Activated CD8-positive, alpha-beta T cell treated with anti-CD3 and anti-CD28 coated beads for 36 hours (primary cell): ENCODE measurements around the gene TNNT1. TPM values are rescaled to one million over a fixed set of nuclear protein-coding genes. Genes with fewer than 3 reads are reported as not detected.
A peak's percentile ranks its signal among the peaks of the same experiment; 100 is the strongest.
"Not testable (repeated sequence)": the region's sequence is repeated elsewhere in the genome, so short reads cannot be mapped to it uniquely, and the experiment has no call there.

Experiments used
- ATAC-seq: fragments of 200-7000 bp; cut with Tn5 transposase; one replicate; pipeline ENCODE4 v1.10.0; 2021; ENCODE audit warnings: mild to moderate bottlenecking, moderate library complexity
- CTCF ChIA-PET: fragments of 350-600 bp; sonication (Branson Sonifier 250); formaldehyde crosslinking; loops from one replicate; lab custom pipeline; 2021; ENCODE audit warnings: antibody characterized with exemption; lab: Charles Lee
- POLR2A ChIA-PET: fragments of 350-600 bp; sonication (Branson Sonifier 250); formaldehyde crosslinking; loops from one replicate; lab custom pipeline; 2021; ENCODE audit warnings: antibody characterized with exemption; lab: Charles Lee
- DNase-seq: peaks from one replicate; pipeline ENCODE4 v3.0.0-alpha.2; 2020
- H3K27ac Mint-ChIP-seq: one replicate; pipeline ENCODE4 v1.8.0; 2021; ENCODE audit warnings: mild to moderate bottlenecking, mixed read lengths
- H3K27me3 Mint-ChIP-seq: one replicate; pipeline ENCODE4 v1.8.0; 2021; ENCODE audit warnings: mixed read lengths
- H3K36me3 Mint-ChIP-seq: one replicate; pipeline ENCODE4 v1.8.0; 2021; ENCODE audit warnings: low read depth, mixed read lengths
- H3K4me1 Mint-ChIP-seq: one replicate; pipeline ENCODE4 v1.8.0; 2021; ENCODE audit warnings: low read depth, mixed read lengths
- H3K4me3 Mint-ChIP-seq: one replicate; pipeline ENCODE4 v1.8.0; 2021; ENCODE audit warnings: mild to moderate bottlenecking, moderate library complexity, mixed read lengths
- H3K9me3 Mint-ChIP-seq: one replicate; pipeline ENCODE4 v1.8.0; 2021; ENCODE audit warnings: mixed read lengths
- intact Hi-C: fragments of 100-400 bp; cut with micrococcal nuclease; formaldehyde crosslinking; loops from one replicate; pipeline ENCODE4 v1.10.0; 2022
- total RNA-seq, 2 experiments: library from RNA; stranded (reverse); gene quantifications; one replicate each; pipeline ENCODE4 v1.2.3, GENCODE V29; 2021
- TF ChIP-seq, protein P1 (sequence below): fragments of 200-600 bp; IDR thresholded peaks from one replicate; pipeline ENCODE4 v1.8.0; 2022; ENCODE audit warnings: antibody characterized with exemption, mild to moderate bottlenecking

TNNT1 gene
- total RNA-seq, 2 experiments from 2014 or later = not detected

DNA sequence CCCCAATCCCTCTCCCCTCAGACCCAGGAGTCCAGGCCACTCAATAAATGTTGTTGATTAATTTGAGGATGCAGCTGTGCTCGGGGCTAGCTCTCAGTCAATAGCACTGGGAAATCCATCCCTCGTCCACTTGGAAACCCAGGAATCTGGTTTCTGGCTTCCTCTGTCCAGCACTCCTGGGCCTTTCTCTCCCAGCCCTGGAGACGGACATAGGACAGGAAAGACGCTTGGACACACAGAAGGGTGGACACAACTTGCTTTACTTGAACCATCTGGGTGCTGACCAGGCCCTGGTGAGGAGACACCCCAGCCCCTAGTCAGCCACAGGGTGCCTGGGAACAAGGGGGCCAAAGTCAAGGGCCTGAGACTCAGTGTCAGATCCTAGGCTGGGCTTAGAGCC lies 9.4 kb upstream of the TNNT1 start:
- ChIA-PET CTCF (interaction anchor here (1.0 to 2.8 kb wide), 4 partner anchors 9 to 70 kb away, joined by 3 to 19 read pairs (median 4); no protein-coding TSS in a partner anchor), POLR2A (interaction anchor here (0.7 kb wide), 1 partner anchor 115 kb away, joined by 3 read pairs; no protein-coding TSS in a partner anchor)
- Mint-ChIP-seq H3K27me3 (peaks cover 41% of the 10 kb centered on the region), H3K27ac (no peak overlapping the region), H3K4me3 (no peak overlapping the region), H3K9me3 (no peaks in the 10 kb centered on the region), H3K36me3 (no peaks in the 10 kb centered on the region), H3K4me1 (peaks cover 16% of the 10 kb centered on the region)
- DNase-seq (no peak), ATAC-seq (no peak)
- TF ChIP-seq, protein P1, sequence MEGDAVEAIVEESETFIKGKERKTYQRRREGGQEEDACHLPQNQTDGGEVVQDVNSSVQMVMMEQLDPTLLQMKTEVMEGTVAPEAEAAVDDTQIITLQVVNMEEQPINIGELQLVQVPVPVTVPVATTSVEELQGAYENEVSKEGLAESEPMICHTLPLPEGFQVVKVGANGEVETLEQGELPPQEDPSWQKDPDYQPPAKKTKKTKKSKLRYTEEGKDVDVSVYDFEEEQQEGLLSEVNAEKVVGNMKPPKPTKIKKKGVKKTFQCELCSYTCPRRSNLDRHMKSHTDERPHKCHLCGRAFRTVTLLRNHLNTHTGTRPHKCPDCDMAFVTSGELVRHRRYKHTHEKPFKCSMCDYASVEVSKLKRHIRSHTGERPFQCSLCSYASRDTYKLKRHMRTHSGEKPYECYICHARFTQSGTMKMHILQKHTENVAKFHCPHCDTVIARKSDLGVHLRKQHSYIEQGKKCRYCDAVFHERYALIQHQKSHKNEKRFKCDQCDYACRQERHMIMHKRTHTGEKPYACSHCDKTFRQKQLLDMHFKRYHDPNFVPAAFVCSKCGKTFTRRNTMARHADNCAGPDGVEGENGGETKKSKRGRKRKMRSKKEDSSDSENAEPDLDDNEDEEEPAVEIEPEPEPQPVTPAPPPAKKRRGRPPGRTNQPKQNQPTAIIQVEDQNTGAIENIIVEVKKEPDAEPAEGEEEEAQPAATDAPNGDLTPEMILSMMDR = no peak
- intact Hi-C loops = no loop called here

- Mint-ChIP-seq H3K4me3 (no peak within 1 kb of the TSS), H3K27ac (no peak within 1 kb of the TSS), H3K9me3 (no peaks in the 10 kb centered on the region), H3K36me3 (no peaks in the 10 kb centered on the region), H3K27me3 (peaks cover 41% of the 10 kb centered on the region), H3K4me1 (peaks cover 17% of the 10 kb centered on the region)
- ChIA-PET CTCF (interaction anchor here (1.2 kb wide), 1 partner anchor 17 kb away, joined by 3 read pairs; no protein-coding TSS in a partner anchor), POLR2A (no interaction called here)
- TF ChIP-seq, protein P1 = no peak
- no peak for ATAC-seq
- intact Hi-C loops = no loop called here
- DNase-seq = no peak
These were observed 8.3 kb upstream of the TNNT1 start, which contains the start of gene TNNI3 for GRCh38 chr19:55157064-55157908. Gene TNNI3 (minus strand): TSS chr19:55157732. CDS start chr19:55157589, 143 bp downstream.

GRCh38 chr19:55156202-55157063 lies 7.4 kb upstream of the TNNT1 start:
- intact Hi-C loops = no loop called here
- Mint-ChIP-seq H3K27me3 (peaks cover 41% of the 10 kb centered on the region), H3K4me1 (peaks cover 24% of the 10 kb centered on the region), H3K4me3 (no peak overlapping the region), H3K27ac (no peak overlapping the region), H3K9me3 (peaks cover 8% of the 10 kb centered on the region), H3K36me3 (no peaks in the 10 kb centered on the region)
- ATAC-seq (peak; percentile 29), DNase-seq (peak; percentile 62)
- TF ChIP-seq, protein P1 = no peak
- ChIA-PET POLR2A (no interaction called here), CTCF (no interaction called here)

DNA sequence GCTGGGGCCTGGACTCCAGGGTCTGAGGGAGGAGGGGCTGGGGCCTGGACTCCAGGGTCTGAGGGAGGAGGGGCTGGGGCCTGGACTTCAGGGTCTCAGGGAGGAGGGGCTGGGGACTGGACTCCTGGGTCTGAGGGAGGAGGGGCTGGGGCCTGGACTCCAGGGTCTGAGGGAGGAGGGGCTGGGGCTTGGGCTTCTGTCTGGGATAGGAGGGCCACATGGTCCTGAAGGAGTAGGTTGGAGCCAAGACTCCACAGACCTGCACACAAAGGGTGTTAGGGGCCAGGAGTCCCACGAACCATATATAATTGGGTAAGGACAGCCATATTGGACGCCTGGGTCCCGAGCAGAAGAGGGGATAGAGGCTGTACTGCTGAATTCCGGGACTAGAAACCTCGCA lies 6.8 kb upstream of the TNNT1 start:
- POLR2A ChIA-PET, DNase-seq, H3K4me3 Mint-ChIP-seq, ATAC-seq, CTCF ChIA-PET, H3K36me3 Mint-ChIP-seq, intact Hi-C loops, H3K27ac Mint-ChIP-seq: not testable (repeated sequence)
- Mint-ChIP-seq H3K4me1 (peaks cover 24% of the 10 kb centered on the region), H3K9me3 (peaks cover 10% of the 10 kb centered on the region), H3K27me3 (peaks cover 41% of the 10 kb centered on the region)

- intact Hi-C loops = no loop called here
- Mint-ChIP-seq H3K4me3 (no peak overlapping the region), H3K27ac (no peak overlapping the region), H3K9me3 (peaks cover 10% of the 10 kb centered on the region), H3K36me3 (no peaks in the 10 kb centered on the region), H3K27me3 (peaks cover 33% of the 10 kb centered on the region), H3K4me1 (peaks cover 22% of the 10 kb centered on the region)
- DNase-seq = no peak
- POLR2A ChIA-PET = no interaction called here
- TF ChIP-seq, protein P1 = no peak
- CTCF ChIA-PET = interaction anchor here (0.6 kb wide), 1 partner anchor 12 kb away, joined by 3 read pairs; no protein-coding TSS in a partner anchor
- ATAC-seq = no peak
These were observed 4.8 kb upstream of the TNNT1 start for GRCh38 chr19:55153652-55154264.
